Measurements from ENCODE around the gene ADGRG2. TPM values are rescaled to one million over a fixed set of nuclear protein-coding genes. Genes with fewer than 3 reads are reported as not detected.

ADGRG2 gene
- total and polyA plus RNA-seq, 7 donors: 0.06 to 0.48 (median 0.21) TPM; not detected in 1

DNA sequence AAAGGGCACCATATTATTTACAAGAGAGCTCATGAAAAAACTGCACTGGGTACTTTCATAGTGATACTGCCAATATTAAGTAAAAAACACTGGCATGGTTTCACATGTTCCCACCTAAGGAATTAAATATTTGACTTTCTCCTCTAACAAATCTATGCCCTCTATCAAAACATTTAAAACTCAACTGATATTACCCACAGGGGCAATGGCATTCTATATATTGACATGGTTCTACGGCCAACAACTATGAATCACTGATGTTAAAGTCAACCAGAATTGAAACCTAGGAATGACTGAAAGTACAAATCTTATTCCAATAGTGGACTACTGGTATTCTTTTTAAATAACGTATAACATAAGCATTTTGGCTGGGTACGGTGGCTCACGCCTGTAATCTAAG, 166.6 kb downstream of the ADGRG2 start:
- Histone ChIP-seq H3K36me3 (ENCODE audit: insufficient read depth in 1 of 2, low read depth in 1 of 2) (peaks cover 0 to 8% of the 10 kb centered on the region in 2 donors), H3K4me1 (no peaks in the 10 kb centered on the region), H3K4me3 (no peak overlapping the region), H3K9me3 (no peaks in the 10 kb centered on the region), H3K27ac (no peak overlapping the region), H3K27me3 (ENCODE audit: insufficient read depth in 3 of 3, low read length in 2 of 3) (no peaks in the 10 kb centered on the region)
- WGBS, 3 donors: 89 to 96% (median 90%) methylated on average over 4 of the region's 4 CpGs
- no peak for ATAC-seq
- intact Hi-C loops (cut with DNase I): no loop called here
- TF ChIP-seq, protein P1, sequence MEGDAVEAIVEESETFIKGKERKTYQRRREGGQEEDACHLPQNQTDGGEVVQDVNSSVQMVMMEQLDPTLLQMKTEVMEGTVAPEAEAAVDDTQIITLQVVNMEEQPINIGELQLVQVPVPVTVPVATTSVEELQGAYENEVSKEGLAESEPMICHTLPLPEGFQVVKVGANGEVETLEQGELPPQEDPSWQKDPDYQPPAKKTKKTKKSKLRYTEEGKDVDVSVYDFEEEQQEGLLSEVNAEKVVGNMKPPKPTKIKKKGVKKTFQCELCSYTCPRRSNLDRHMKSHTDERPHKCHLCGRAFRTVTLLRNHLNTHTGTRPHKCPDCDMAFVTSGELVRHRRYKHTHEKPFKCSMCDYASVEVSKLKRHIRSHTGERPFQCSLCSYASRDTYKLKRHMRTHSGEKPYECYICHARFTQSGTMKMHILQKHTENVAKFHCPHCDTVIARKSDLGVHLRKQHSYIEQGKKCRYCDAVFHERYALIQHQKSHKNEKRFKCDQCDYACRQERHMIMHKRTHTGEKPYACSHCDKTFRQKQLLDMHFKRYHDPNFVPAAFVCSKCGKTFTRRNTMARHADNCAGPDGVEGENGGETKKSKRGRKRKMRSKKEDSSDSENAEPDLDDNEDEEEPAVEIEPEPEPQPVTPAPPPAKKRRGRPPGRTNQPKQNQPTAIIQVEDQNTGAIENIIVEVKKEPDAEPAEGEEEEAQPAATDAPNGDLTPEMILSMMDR (IDR thresholded peaks at IDR 0.05): no peak
- DNase-seq: no peak

DNA sequence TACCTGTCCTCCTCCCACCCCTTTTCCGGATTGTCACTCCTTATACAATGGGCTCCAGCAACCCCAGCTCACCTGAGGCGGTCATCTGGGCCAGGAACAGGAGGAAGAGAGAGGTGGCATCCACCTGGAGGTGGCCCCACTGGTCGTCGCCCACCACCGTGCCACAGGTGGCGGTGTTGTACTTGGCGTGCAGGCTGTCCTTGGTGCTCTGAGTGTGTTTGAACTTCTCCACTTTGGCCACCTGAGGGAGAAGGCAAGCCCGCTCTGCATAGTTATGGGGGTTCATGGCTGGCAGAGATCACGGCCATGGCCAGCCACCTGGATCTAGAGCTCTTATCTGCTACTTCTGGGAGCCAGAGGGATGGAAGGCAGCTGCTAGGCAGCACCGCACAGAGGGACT, 171.2 kb downstream of the ADGRG2 start:
- ATAC-seq: no peak
- Histone ChIP-seq H3K4me1 (no peaks in the 10 kb centered on the region), H3K27ac (no peak overlapping the region), H3K36me3 (ENCODE audit: insufficient read depth in 1 of 2, low read depth in 1 of 2) (peaks cover 0 to 12% of the 10 kb centered on the region in 2 donors), H3K27me3 (ENCODE audit: insufficient read depth in 3 of 3, low read length in 2 of 3) (no peaks in the 10 kb centered on the region), H3K9me3 (no peaks in the 10 kb centered on the region), H3K4me3 (no peak overlapping the region)
- DNase-seq: no peak
- TF ChIP-seq, protein P1 (IDR thresholded peaks at IDR 0.05): no peak
- WGBS, 3 donors: 83 to 95% (median 92%) methylated on average over 8 to 10 of the region's 10 CpGs
- intact Hi-C loops (cut with DNase I): no loop called here

DNA sequence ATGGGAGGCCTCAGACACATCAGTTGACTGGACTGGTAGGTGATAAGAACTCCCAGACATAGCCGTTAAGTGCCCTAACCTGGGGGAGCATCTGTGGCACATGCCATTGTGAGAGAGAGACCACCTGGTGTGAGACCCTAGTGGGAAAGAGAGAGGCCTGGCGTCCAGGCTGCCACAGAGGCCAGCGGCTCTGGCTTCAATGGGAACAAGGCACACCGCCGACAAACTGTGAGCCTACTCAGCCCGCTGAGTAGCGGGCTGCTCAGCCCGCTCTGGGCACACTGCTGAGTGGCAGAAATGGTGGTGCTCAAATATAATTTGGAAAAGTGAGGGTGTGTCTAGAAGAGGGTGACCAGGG, 172.3 kb downstream of the ADGRG2 start:
- 87 to 96% (median 94%) methylated on average over 8 of the region's 8 CpGs for WGBS, 3 donors
- TF ChIP-seq, protein P1 (IDR thresholded peaks at IDR 0.05): no peak
- H3K4me3 ChIP-seq: no peak overlapping the region
- no peaks in the 10 kb centered on the region for H3K27me3 ChIP-seq (ENCODE audit: insufficient read depth in 3 of 3, low read length in 2 of 3)
- no peak for DNase-seq
- peaks cover 0 to 12% of the 10 kb centered on the region in 2 donors for H3K36me3 ChIP-seq (ENCODE audit: insufficient read depth in 1 of 2, low read depth in 1 of 2)
- no peaks in the 10 kb centered on the region for H3K9me3 ChIP-seq
- ATAC-seq: no peak
- intact Hi-C loops (cut with DNase I): no loop called here
- H3K27ac ChIP-seq: no peak overlapping the region
- no peaks in the 10 kb centered on the region for H3K4me1 ChIP-seq

DNA sequence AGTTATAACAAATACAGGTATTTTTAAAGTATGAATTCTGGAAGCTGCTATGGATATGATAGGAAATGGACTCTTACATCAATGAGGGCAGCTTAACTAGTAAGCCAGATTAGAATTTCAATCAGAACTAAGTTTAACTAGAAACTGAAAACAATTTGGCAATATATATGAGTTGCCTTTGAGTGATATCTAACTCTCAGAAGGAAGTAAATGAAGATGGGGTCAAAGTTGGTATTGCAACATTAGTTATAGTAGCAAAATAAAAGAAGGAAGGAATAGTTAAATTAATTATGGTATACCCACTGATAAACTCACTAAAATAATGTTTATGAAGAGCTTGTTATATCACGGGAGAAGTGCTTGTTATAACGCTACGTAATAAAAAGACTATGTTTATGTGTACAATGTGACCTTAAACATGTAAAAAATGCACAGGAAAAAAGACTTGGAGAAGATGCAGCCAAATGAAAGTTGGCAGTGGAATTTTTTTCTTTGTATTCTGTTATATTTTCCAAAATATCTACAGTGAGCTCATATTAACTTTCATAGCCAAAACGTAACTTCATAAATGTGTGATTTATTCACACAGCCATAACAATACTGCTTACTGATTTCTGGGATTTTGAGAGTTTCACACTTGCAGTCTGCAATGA, 172.9 kb downstream of the ADGRG2 start:
- Histone ChIP-seq H3K4me1 (no peaks in the 10 kb centered on the region), H3K9me3 (no peaks in the 10 kb centered on the region), H3K27me3 (ENCODE audit: insufficient read depth in 3 of 3, low read length in 2 of 3) (no peaks in the 10 kb centered on the region), H3K4me3 (no peak overlapping the region), H3K36me3 (ENCODE audit: insufficient read depth in 1 of 2, low read depth in 1 of 2) (peaks cover 0 to 12% of the 10 kb centered on the region in 2 donors), H3K27ac (no peak overlapping the region)
- 81 to 86% (median 82%) methylated on average over 4 of the region's 4 CpGs for WGBS, 3 donors
- TF ChIP-seq, protein P1 (IDR thresholded peaks at IDR 0.05): no peak
- ATAC-seq (no peak), DNase-seq (no peak)
- intact Hi-C loops (cut with DNase I): no loop called here

DNA sequence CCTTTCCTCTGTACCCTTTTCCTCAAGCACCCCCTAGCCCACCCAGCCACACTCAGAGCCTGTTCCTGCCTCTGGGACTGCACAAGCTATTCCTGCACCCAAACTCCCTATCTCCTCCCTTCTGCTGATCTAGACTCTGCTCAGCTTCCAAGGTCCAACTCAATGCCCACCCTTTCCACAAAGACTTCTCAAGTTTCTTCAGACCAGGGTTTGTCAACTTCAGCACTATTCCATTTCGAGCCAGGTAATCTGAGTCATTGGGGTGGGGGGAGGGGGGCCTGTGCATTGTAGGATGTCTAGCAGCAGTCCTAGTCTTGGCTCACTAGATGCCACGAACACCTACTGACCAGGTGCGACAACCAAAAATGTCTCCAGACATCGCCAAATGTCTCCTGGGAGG, 175.7 kb downstream of the ADGRG2 start:
- TF ChIP-seq, protein P1 (IDR thresholded peaks at IDR 0.05): no peak

More for the DNA sequence above, 175.7 kb downstream of the ADGRG2 start:
- peaks cover 0 to 13% of the 10 kb centered on the region in 2 donors for H3K36me3 ChIP-seq (ENCODE audit: insufficient read depth in 1 of 2, low read depth in 1 of 2)
- H3K4me3 ChIP-seq: no peak overlapping the region
- no peaks in the 10 kb centered on the region for H3K27me3 ChIP-seq (ENCODE audit: insufficient read depth in 3 of 3, low read length in 2 of 3)
- H3K4me1 ChIP-seq: no peaks in the 10 kb centered on the region
- intact Hi-C loops (cut with DNase I): no loop called here
- ATAC-seq (no peak), DNase-seq (no peak)
- no peak overlapping the region for H3K27ac ChIP-seq
- H3K9me3 ChIP-seq: no peaks in the 10 kb centered on the region
- WGBS, 3 donors: 66 to 77% (median 68%) methylated on average over 4 of the region's 4 CpGs

Data from psoas muscle (tissue), 8 donors.